IPS-18a (cell line): Measurements from ENCODE around the gene TXNDC11.

Experiments
- H3K27ac ChIP-seq: one replicate; pipeline ENCODE4 v1.5.1; 2013; ENCODE audit warnings: low read length
- H3K27me3 ChIP-seq: one replicate; pipeline ENCODE4 v1.6.1; 2013; ENCODE audit warnings: mild to moderate bottlenecking, low read length; ENCODE audit not compliant: control insufficient read depth, insufficient read depth
- H3K36me3 ChIP-seq: one replicate; pipeline ENCODE4 v1.6.1; 2013; ENCODE audit warnings: low read depth, low read length; ENCODE audit not compliant: control insufficient read depth
- H3K4me1 ChIP-seq: one replicate; pipeline ENCODE4 v1.6.1; 2013; ENCODE audit warnings: low read depth, low read length; ENCODE audit not compliant: control insufficient read depth
- H3K4me3 ChIP-seq: one replicate; pipeline ENCODE4 v1.5.1; 2013; ENCODE audit warnings: low read length
- H3K9ac ChIP-seq: one replicate; pipeline ENCODE4 v1.6.1; 2013; ENCODE audit warnings: mild to moderate bottlenecking, low read length, moderate library complexity
- H3K9me3 ChIP-seq: one replicate; pipeline ENCODE4 v1.6.1; 2013; ENCODE audit warnings: low read depth, low read length; ENCODE audit not compliant: control insufficient read depth

Gene TXNDC11

DNA sequence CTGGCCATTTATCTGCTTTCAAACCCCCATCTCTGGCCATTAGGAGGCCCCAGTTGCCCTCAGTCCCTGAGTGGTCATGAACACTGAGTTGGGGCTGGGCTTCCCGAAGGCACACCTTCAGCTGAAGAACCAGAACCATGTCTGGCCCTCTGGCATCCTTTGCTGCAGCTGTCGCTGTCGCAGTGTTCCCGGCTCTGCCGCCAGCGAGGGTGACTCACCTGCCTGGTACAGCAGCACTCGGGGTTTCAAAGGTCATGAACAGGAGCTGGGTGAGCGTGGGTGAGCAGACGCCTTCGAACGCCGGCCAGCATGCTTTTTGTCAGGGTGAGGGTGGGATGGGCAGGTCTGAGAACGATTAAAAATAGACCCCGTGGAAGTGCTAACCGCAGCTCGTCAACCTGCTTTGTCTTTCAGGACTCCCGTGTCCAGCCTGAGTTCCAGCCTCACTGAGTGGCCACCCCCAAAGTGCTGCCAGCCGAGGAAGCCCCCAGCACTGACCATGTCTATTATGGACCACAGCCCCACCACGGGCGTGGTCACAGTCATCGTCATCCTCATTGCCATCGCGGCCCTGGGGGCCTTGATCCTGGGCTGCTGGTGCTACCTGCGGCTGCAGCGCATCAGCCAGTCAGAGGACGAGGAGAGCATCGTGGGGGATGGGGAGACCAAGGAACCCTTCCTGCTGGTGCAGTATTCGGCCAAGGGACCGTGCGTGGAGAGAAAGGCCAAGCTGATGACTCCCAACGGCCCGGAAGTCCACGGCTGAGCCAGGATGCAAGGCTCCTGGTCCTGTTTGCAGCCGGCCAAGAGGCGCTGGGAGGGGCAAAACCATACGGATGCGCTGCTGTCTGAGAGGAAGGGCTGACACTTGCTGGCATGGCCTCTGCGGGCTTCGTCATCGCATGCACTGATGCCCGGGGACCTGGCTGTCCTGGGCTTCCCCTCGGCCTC is 66.8 kb downstream of the TXNDC11 start:
- Histone ChIP-seq H3K9me3 (no peaks in the 10 kb centered on the region), H3K4me3 (no peak overlapping the region), H3K36me3 (peaks cover 32% of the 10 kb centered on the region), H3K4me1 (no peaks in the 10 kb centered on the region), H3K9ac (no peak overlapping the region), H3K27me3 (no peaks in the 10 kb centered on the region), H3K27ac (no peak overlapping the region)

GRCh38 chr16:11674818-11675560 is 67.7 kb downstream of the TXNDC11 start:
- H3K4me1 ChIP-seq: no peaks in the 10 kb centered on the region
- no peak overlapping the region for H3K27ac ChIP-seq
- H3K9ac ChIP-seq: no peak overlapping the region
- H3K9me3 ChIP-seq: no peaks in the 10 kb centered on the region
- peaks cover 32% of the 10 kb centered on the region for H3K36me3 ChIP-seq
- no peaks in the 10 kb centered on the region for H3K27me3 ChIP-seq
- no peak overlapping the region for H3K4me3 ChIP-seq

GRCh38 chr16:11674001-11674817 is 68.4 kb downstream of the TXNDC11 start:
- no peak overlapping the region for H3K9ac ChIP-seq
- H3K27me3 ChIP-seq: no peaks in the 10 kb centered on the region
- peaks cover 32% of the 10 kb centered on the region for H3K36me3 ChIP-seq
- H3K27ac ChIP-seq: no peak overlapping the region
- no peaks in the 10 kb centered on the region for H3K9me3 ChIP-seq
- no peaks in the 10 kb centered on the region for H3K4me1 ChIP-seq
- H3K4me3 ChIP-seq: no peak overlapping the region

GRCh38 chr16:11673091-11674000 is 69.3 kb downstream of the TXNDC11 start:
- no peaks in the 10 kb centered on the region for H3K4me1 ChIP-seq
- no peak overlapping the region for H3K27ac ChIP-seq
- H3K9ac ChIP-seq: peak overlapping the region; percentile 17
- H3K9me3 ChIP-seq: no peaks in the 10 kb centered on the region
- H3K27me3 ChIP-seq: no peaks in the 10 kb centered on the region
- peaks cover 27% of the 10 kb centered on the region for H3K36me3 ChIP-seq
- no peak overlapping the region for H3K4me3 ChIP-seq

DNA sequence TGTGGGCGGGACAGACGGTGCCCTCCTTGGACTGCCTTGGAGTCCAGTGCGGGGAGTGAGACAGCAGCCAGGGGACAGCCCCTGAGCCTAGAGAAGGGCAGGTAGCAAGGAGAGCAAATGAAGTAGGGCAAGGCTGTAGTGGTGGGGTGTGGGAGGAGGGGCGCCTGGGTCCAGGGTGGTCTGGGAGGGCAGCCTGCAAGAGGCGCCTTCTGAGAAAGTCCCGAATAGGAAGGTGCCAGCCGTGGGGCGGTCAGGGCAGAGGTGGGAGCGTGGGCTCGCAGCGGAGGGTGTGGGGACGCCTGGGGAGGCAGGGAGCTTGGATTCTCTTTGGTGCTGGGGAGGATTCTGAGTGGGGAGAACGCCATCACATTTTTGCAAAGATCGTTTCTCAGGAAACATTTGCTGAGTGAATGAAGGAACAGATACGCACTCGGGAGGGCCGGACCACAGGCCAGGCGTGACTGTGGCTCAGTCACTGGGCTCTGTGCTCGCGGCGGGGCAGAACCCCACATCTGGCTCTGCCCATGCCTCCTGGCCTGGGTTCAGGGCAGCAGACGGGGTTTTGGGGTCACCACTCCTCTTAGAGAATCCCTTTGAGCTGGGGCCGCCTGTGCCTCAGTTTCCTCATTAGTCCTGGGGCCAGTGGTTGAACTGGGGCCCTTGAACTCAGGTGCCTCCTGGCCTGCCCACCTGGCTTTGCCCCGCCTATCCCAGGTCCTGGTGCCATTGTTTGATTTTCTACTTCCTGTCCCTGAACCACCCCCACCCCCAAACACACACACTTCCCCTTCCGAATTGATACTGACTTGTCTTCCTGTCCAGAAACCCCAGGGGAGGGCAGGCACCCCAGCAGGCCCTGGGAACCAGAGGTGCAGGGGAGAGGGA is 70.2 kb downstream of the TXNDC11 start:
- no peaks in the 10 kb centered on the region for H3K4me1 ChIP-seq
- peak overlapping the region; percentile 17 for H3K9ac ChIP-seq
- no peak overlapping the region for H3K4me3 ChIP-seq

DNA sequence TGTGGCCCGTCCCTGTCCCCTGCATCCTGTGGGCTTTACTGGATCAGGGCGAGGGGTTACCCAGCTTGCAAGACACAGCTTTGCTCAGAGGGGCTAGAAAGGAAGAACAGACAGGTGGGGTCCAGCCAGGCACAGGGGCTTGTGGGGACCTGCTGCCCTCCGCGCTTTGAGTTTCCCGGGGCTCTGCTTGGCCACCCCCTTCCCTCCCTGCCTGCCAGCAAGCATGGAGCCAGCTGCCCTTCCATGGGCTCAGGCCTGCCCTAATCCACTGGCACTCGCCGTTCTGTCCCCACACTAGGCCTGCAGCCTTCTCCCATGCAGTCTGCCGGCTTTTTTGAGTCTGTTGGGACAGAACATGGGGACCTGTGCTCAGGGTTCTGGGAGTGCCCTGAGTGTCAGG is 71.0 kb downstream of the TXNDC11 start:
- peaks cover 12% of the 10 kb centered on the region for H3K36me3 ChIP-seq
- H3K27me3 ChIP-seq: no peaks in the 10 kb centered on the region
- H3K4me3 ChIP-seq: no peak overlapping the region
- no peak overlapping the region for H3K9ac ChIP-seq
- no peaks in the 10 kb centered on the region for H3K9me3 ChIP-seq
- no peak overlapping the region for H3K27ac ChIP-seq
- no peaks in the 10 kb centered on the region for H3K4me1 ChIP-seq

More for the DNA sequence above, 70.2 kb downstream of the TXNDC11 start:
- H3K27ac ChIP-seq: no peak overlapping the region
- peaks cover 20% of the 10 kb centered on the region for H3K36me3 ChIP-seq
- no peaks in the 10 kb centered on the region for H3K9me3 ChIP-seq
- no peaks in the 10 kb centered on the region for H3K27me3 ChIP-seq

DNA sequence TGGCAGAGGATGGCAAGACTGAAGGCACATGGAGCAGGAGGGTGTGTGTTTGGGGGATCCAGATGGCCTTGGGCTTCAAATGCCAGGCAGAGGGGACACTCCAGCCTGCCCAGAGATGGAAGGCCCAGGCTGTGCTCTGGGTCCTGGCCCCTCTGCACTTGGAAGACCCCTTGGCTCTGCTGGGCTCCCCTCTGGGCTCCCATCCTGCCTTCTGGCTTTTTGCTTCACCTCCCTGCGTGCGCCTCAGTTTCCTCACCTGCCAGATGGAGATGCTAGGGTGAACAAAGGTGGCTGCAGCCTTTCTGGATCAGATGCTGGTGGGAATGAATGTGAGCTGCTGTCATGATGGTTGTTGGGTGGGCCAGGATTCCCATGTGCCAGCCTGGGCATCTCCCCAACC is 71.4 kb downstream of the TXNDC11 start:
- Histone ChIP-seq H3K9ac (no peak overlapping the region), H3K27ac (no peak overlapping the region), H3K4me3 (no peak overlapping the region), H3K36me3 (peaks cover 8% of the 10 kb centered on the region), H3K4me1 (no peaks in the 10 kb centered on the region), H3K9me3 (no peaks in the 10 kb centered on the region), H3K27me3 (no peaks in the 10 kb centered on the region)

GRCh38 chr16:11670171-11671131 is 72.2 kb downstream of the TXNDC11 start:
- H3K4me1 ChIP-seq: peaks cover under 1% of the 10 kb centered on the region
- H3K27ac ChIP-seq: no peak overlapping the region
- H3K36me3 ChIP-seq: peaks cover under 1% of the 10 kb centered on the region
- no peaks in the 10 kb centered on the region for H3K9me3 ChIP-seq
- no peaks in the 10 kb centered on the region for H3K27me3 ChIP-seq
- no peak overlapping the region for H3K9ac ChIP-seq
- peak overlapping the region; percentile 70 for H3K4me3 ChIP-seq

DNA sequence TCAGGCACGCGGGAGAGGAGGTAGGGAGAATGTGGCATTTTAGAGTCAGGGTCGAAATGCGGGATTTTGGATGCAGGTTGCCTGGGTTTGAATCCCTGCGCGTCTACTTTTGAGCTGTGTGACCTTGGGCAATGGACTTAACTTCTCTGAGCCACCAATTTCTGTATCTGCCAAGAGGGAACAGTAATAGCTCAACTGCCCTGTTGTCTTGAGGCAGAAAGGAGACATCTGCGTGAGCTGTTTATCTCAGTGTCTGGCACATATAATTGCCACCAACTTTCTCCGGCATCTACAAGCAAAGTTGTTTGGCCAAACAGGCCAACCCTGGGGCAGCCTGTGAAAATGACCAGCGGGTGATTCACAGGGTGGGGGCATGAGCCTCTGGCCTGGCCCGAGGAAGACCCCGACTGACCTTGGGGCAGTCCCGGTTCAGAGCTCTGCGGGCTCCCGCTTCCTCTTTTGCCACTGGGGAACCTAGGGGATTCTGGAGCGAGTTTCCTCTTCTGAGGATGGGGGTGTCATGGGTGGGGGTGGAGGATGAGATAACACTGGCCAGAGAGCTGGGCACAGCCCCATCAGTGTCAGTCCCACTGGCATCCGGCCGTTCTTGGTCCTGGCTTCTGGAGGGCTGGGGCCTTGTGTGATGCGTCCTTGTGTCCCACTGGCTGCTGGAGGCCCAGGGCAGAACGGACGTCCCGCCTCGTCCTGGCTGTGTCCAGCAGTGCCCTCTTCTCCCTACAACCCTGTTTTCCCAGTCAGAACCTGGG is 73.1 kb downstream of the TXNDC11 start:
- peak overlapping the region; percentile 70 for H3K4me3 ChIP-seq
- H3K9ac ChIP-seq: peak overlapping the region; percentile 87
- H3K27ac ChIP-seq: no peak overlapping the region
- no peaks in the 10 kb centered on the region for H3K27me3 ChIP-seq
- H3K9me3 ChIP-seq: no peaks in the 10 kb centered on the region
- no peaks in the 10 kb centered on the region for H3K36me3 ChIP-seq
- peaks cover 9% of the 10 kb centered on the region for H3K4me1 ChIP-seq
